ENCODE data around the gene ITM2C.

Gene ITM2C

DNA sequence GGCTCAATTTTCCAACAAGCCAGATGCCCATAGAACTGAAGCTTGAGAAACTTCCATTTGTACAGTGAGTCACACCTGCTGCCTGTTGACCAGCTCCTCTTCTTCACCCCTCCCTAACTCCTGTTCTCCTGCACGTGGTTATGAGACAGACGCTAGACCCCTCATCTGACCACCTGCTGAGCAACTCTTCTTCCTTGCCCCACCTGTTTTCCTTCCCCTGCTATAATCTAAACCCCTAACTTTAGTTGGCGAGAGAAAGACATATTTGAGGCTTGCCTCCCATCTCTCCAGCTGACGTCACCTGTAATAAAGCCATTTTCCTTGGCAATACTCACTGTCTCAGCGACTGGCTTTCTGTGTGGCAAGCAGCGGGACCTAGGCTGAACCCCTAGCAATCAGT is 22.3 kb upstream of the ITM2C start:
- Histone ChIP-seq H3K4me1 (ENCODE audit: control insufficient read depth, insufficient read depth, low read length) (no peaks in the 10 kb centered on the region), H3K36me3 (ENCODE audit: control insufficient read depth in 2 of 2, insufficient read depth in 1 of 2, low read length in 2 of 2) (no peaks in the 10 kb centered on the region), H3K4me3 (ENCODE audit: low read depth, low read length) (no peak overlapping the region), H3K9me3 (ENCODE audit: control insufficient read depth, insufficient read depth, low read depth, low read length) (no peaks in the 10 kb centered on the region), H3K27ac (ENCODE audit: extremely low read depth, low read depth, low read length) (no peak overlapping the region)
- ChIA-PET POLR2A (no interaction called here), CTCF (interaction anchor here (0.8 to 1.2 kb wide), 2 partner anchors 8 to 18 kb away, joined by 3 to 6 read pairs; no protein-coding TSS in a partner anchor)
- TF ChIP-seq SCRT2 (tag by site-specific recombination; IDR thresholded peaks at IDR 0.05): peak; percentile 58; the same call in 1 of the 2 replicates
- TF ChIP-seq, protein P1, sequence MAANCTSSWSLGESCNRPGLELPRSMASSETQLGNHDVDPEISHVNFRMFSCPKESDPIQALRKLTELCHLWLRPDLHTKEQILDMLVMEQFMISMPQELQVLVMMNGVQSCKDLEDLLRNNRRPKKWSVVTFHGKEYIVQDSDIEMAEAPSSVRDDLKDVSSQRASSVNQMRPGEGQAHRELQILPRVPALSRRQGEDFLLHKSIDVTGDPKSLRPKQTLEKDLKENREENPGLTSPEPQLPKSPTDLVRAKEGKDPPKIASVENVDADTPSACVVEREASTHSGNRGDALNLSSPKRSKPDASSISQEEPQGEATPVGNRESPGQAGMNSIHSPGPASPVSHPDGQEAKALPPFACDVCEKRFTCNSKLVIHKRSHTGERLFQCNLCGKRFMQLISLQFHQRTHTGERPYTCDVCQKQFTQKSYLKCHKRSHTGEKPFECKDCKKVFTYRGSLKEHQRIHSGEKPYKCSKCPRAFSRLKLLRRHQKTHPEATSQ (tag by site-specific recombination; IDR thresholded peaks at IDR 0.05): no peak
- TF ChIP-seq ZNF677 (tag by site-specific recombination; IDR thresholded peaks at IDR 0.05): no peak
- TF ChIP-seq, protein P2, sequence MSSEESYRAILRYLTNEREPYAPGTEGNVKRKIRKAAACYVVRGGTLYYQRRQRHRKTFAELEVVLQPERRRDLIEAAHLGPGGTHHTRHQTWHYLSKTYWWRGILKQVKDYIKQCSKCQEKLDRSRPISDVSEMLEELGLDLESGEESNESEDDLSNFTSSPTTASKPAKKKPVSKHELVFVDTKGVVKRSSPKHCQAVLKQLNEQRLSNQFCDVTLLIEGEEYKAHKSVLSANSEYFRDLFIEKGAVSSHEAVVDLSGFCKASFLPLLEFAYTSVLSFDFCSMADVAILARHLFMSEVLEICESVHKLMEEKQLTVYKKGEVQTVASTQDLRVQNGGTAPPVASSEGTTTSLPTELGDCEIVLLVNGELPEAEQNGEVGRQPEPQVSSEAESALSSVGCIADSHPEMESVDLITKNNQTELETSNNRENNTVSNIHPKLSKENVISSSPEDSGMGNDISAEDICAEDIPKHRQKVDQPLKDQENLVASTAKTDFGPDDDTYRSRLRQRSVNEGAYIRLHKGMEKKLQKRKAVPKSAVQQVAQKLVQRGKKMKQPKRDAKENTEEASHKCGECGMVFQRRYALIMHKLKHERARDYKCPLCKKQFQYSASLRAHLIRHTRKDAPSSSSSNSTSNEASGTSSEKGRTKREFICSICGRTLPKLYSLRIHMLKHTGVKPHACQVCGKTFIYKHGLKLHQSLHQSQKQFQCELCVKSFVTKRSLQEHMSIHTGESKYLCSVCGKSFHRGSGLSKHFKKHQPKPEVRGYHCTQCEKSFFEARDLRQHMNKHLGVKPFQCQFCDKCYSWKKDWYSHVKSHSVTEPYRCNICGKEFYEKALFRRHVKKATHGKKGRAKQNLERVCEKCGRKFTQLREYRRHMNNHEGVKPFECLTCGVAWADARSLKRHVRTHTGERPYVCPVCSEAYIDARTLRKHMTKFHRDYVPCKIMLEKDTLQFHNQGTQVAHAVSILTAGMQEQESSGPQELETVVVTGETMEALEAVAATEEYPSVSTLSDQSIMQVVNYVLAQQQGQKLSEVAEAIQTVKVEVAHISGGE (tag by site-specific recombination; conservative IDR thresholded peaks at IDR 0.05; ENCODE audit: low read depth): no peak
- TF ChIP-seq, protein P3, sequence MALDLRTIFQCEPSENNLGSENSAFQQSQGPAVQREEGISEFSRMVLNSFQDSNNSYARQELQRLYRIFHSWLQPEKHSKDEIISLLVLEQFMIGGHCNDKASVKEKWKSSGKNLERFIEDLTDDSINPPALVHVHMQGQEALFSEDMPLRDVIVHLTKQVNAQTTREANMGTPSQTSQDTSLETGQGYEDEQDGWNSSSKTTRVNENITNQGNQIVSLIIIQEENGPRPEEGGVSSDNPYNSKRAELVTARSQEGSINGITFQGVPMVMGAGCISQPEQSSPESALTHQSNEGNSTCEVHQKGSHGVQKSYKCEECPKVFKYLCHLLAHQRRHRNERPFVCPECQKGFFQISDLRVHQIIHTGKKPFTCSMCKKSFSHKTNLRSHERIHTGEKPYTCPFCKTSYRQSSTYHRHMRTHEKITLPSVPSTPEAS (tag by site-specific recombination; IDR thresholded peaks at IDR 0.05): no peak
- no peak for TF ChIP-seq ZNF660 (tag by site-specific recombination; IDR thresholded peaks at IDR 0.05)
- TF ChIP-seq ZNF114 (tag by site-specific recombination; IDR thresholded peaks at IDR 0.05): no peak
- TF ChIP-seq, protein P4, sequence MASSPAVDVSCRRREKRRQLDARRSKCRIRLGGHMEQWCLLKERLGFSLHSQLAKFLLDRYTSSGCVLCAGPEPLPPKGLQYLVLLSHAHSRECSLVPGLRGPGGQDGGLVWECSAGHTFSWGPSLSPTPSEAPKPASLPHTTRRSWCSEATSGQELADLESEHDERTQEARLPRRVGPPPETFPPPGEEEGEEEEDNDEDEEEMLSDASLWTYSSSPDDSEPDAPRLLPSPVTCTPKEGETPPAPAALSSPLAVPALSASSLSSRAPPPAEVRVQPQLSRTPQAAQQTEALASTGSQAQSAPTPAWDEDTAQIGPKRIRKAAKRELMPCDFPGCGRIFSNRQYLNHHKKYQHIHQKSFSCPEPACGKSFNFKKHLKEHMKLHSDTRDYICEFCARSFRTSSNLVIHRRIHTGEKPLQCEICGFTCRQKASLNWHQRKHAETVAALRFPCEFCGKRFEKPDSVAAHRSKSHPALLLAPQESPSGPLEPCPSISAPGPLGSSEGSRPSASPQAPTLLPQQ (tag by site-specific recombination; IDR thresholded peaks at IDR 0.05): peak; percentile 38; the same call in 1 of the 2 replicates

DNA sequence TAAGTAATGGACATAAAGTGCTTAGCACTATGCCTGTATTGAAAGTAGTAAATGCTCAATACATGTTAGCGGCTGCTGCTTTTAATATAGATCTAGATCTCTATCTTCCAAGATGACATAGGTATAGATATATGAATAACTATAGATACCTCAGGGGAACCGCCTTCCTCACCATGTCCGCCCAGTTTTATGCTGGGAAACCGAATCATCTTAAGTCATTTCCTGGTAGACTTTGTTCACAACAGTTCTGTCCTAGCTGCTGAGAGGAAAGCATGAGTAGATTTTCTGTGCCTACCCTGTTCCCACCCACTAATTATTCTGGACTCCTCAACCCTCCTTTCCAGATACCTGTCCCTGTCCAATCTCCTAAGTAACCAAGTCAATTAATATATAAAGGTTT is 21.6 kb upstream of the ITM2C start:
- Histone ChIP-seq H3K4me1 (ENCODE audit: control insufficient read depth, insufficient read depth, low read length) (no peaks in the 10 kb centered on the region), H3K27ac (ENCODE audit: extremely low read depth, low read depth, low read length) (no peak overlapping the region), H3K9me3 (ENCODE audit: control insufficient read depth, insufficient read depth, low read depth, low read length) (no peaks in the 10 kb centered on the region), H3K36me3 (ENCODE audit: control insufficient read depth in 2 of 2, insufficient read depth in 1 of 2, low read length in 2 of 2) (no peaks in the 10 kb centered on the region), H3K4me3 (ENCODE audit: low read depth, low read length) (no peak overlapping the region)
- CTCF ChIA-PET: interaction anchor here (1.2 kb wide), 1 partner anchor 19 kb away, joined by 3 read pairs; no protein-coding TSS in a partner anchor
- POLR2A ChIA-PET: no interaction called here
- TF ChIP-seq ZNF596 (tag by site-specific recombination; IDR thresholded peaks at IDR 0.05) (no peak), ZNF426 (tag by site-specific recombination; IDR thresholded peaks at IDR 0.05) (no peak), ZNF544 (tag by site-specific recombination; IDR thresholded peaks at IDR 0.05) (no peak), ZNF157 (tag by site-specific recombination; IDR thresholded peaks at IDR 0.05) (no peak), ZNF660 (tag by site-specific recombination; IDR thresholded peaks at IDR 0.05) (no peak), ZNF140 (tag by site-specific recombination; IDR thresholded peaks at IDR 0.05) (no peak), ZNF549 (tag by site-specific recombination; IDR thresholded peaks at IDR 0.05) (no peak), ZNF530 (tag by site-specific recombination; IDR thresholded peaks at IDR 0.05; ENCODE audit: low read depth) (no peak), ZNF658 (tag by site-specific recombination; IDR thresholded peaks at IDR 0.05) (no peak), IKZF3 (tag by site-specific recombination; IDR thresholded peaks at IDR 0.05) (no peak), HOXA7 (CRISPR knock-in tag; IDR thresholded peaks at IDR 0.05; ENCODE audit: borderline replicate concordance) (no peak), ZNF585B (tag by site-specific recombination; IDR thresholded peaks at IDR 0.05) (no peak), ZNF266 (tag by site-specific recombination; IDR thresholded peaks at IDR 0.05; ENCODE audit: low read depth) (no peak), MEIS1 (CRISPR knock-in tag; IDR thresholded peaks at IDR 0.05; ENCODE audit: borderline replicate concordance) (no peak), ZSCAN16 (tag by site-specific recombination; IDR thresholded peaks at IDR 0.05) (no peak), ZNF548 (tag by site-specific recombination; IDR thresholded peaks at IDR 0.05) (no peak), GFI1B (tag by site-specific recombination; IDR thresholded peaks at IDR 0.05) (no peak), FEZF1 (tag by site-specific recombination; IDR thresholded peaks at IDR 0.05) (no peak)
- TF ChIP-seq, protein P5, sequence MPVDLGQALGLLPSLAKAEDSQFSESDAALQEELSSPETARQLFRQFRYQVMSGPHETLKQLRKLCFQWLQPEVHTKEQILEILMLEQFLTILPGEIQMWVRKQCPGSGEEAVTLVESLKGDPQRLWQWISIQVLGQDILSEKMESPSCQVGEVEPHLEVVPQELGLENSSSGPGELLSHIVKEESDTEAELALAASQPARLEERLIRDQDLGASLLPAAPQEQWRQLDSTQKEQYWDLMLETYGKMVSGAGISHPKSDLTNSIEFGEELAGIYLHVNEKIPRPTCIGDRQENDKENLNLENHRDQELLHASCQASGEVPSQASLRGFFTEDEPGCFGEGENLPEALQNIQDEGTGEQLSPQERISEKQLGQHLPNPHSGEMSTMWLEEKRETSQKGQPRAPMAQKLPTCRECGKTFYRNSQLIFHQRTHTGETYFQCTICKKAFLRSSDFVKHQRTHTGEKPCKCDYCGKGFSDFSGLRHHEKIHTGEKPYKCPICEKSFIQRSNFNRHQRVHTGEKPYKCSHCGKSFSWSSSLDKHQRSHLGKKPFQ (tag by site-specific recombination; IDR thresholded peaks at IDR 0.05): no peak

All from HEK293 (cell line).